ENCODE measurements around the gene APEH.
A peak's percentile ranks its signal among the peaks of the same experiment; 100 is the strongest.
"Not testable (repeated sequence)": the region's sequence is repeated elsewhere in the genome, so short reads cannot be mapped to it uniquely, and the experiment has no call there.

The APEH gene

DNA sequence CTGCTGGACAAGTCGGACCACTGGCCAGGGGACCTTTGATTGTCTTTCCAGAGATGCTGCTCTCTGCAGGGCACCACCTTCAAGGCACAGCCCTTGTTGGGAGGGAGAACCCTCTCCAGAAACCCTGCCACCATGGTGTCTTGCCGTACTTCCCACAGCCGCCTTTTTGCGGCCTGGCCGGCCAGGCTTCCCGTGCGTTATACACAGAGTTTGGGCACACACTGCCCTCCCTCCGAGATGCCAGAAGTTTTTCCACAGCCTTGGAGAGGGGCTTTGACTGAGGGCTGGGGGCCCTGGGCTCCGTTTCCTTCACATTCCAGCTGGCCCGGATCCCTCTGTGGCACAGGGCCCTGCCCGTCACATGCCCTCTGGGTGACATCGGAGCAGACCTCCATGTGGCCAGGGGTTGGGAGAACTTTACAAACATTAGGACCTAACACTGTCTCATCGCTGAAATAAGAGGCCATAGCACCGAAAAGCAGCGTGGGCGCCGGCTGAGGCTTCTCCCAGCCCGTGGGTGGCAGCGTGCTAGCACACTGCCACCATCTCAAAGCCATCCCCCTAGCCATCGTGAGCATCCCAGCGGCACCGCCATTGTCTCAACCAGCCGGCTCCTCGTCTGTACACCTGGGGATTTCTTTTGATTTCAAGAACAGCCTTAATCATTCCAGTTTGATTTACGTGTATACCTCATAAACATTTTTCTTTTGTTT lies 6.3 kb upstream of the APEH start:
- DNase-seq (ENCODE audit: insufficient read length, low spot score) (no peak), FAIRE-seq (no peak)

DNA sequence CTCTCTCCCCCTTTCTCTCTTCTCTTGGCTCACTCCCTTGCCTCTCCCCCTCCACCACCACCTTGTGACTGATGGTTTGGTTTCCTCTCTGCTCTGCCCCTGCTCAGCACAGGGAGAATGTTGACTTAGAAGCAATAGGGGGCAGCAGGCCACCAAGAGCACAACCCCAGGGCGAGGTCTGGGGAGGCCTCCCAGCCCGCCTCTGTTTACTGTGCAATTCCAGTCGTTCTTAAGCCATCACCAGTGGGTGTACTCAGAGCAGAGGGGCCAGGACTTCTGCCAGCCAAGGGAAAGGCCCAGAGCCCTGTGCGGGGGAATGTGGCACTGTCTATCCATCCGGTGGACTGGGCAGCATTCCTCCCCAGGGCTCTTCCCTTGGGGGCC lies 5.7 kb upstream of the APEH start:
- peak; percentile 33 for FAIRE-seq
- DNase-seq (ENCODE audit: insufficient read length, low spot score): no peak

DNA sequence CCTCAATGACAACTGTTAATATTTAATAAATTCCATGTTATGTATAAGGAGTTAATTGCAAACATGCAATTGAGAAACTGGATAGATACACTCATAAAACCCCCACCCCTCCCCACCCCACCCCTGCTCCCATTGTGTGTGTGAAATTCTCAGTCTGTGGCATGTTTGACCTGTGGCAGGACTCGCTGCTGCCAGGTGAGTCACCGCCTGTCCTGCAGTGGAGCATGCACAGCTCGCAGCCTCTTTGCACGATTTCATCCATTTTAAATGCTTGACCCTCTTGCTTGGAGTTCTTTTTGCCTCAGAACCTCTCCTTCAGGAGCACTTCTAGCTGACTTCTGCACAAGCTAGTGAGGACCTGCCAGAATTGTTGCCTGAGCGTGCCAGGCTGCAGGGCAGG lies 5.3 kb upstream of the APEH start:
- no peak for FAIRE-seq
- no peak for DNase-seq (ENCODE audit: insufficient read length, low spot score)

DNA sequence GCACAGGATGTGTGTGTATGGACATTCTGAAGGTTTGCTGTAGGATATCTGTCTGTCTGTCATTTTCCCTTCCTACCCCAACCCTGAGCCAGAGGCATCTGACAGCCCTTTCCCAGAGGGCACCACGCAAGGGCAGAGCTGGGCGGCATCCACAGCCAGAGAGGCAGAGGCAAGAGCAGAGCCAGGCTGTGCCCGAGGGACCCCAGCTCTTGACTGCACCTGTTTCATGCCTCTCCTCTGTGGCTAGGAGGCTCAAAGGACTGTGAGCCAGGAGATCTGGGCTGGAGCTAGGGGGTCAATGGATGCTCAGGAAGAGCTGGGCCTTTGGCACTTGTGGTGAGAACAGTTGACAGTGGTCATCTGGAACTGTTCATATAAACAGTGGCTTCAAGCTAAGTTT lies 4.8 kb upstream of the APEH start:
- DNase-seq (ENCODE audit: insufficient read length, low spot score): no peak

DNA sequence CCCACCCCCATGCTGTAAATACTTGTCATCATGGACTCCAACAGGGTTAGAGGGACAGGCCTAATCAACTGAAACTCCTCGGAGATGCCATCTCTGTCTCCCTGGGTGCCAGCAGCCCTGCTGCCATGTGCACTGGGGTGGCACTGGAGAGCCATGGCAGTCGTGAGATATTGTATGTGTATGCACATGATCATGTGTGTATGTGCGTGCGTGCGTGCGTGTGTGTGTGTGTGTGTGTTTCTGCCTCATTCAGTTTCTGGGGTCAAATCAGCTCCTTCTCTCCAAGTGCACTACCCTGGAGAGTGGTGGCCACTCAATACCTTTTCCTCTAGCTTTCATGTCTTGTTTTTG lies 3.2 kb upstream of the APEH start:
- FAIRE-seq (peak; percentile 57), DNase-seq (ENCODE audit: insufficient read length, low spot score) (no peak)

More for the DNA sequence above, 4.8 kb upstream of the APEH start:
- no peak for FAIRE-seq

DNA sequence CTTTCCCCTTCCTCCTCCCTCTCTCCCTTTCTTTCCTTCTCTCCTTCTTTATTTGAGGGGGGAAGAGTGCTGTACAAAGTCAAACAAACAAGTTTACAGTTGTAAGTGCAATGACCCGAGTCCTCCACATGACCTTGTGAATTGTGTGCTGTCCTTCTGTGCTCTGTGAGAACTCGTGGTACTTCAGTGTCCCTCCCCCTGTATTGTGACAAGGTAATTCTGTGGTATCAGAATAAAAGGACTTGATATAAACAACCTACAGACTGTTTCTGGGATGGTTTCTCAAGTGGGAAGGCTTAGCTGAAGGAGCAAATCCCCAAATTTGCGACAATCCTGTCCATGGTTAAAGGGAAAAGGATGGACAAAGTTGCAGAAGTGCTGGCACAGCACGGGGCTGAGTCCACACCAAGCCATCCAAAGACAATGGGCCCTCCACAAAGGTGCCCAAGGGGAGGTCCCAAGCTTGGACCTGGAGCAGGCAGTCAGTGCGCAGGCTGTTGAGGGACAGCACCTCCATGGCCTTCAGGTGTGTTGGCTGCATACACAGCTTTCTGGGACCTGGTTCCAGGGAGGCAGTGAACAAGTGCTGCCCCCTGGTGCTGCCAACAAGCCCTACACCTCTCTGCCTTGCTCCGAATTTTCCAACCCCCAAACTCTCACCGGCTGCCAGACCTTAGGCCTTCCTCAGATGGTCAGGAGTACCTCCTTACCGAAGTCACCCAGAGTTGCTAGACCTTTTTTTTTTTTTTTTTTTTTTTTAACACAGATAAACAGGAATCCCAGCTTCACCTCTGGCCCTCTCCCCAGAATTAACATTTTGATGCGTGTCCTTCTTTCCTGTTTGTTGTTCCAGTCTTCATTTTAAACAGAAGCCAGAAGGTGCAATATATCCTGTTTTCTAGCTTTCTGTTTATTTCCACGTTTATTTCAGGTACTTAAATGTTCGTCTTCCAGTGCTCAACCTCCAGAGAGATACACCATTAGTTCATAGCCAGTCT lies 2.6 kb upstream of the APEH start:
- DNase-seq (ENCODE audit: insufficient read length, low spot score): peak; percentile 77
- peak; percentile 85 for FAIRE-seq

DNA sequence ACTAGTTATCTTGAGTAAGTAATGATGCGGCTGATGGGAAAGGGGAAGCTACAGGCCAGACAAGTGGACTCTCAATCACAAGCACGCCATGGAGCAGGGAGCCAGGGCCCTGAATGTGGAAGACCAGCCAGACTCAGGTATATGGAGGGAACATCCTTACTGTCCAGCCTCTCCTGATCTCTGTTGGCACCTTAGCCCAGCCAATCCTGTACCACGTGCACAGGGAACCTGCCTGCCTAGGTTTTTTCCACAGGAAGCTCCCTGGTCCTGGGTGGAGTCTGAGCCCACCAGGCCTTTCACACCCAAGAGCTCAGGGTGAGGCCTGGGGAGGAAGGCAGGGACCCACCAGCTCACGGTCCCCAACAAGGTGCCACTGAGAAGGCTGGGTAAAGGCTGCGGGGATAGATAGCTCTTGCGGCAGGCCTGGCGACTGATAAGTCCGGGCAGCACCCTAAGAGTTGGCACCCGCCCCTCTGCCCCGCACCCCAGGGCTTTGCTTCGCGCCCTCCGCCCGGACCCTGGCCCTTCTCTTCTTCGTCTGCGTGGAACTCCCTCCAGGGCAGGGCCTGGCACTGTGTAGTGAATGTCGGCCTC lies 933 bp upstream of the APEH start:
- FAIRE-seq (no peak), DNase-seq (ENCODE audit: insufficient read length, low spot score) (no peak)

DNA sequence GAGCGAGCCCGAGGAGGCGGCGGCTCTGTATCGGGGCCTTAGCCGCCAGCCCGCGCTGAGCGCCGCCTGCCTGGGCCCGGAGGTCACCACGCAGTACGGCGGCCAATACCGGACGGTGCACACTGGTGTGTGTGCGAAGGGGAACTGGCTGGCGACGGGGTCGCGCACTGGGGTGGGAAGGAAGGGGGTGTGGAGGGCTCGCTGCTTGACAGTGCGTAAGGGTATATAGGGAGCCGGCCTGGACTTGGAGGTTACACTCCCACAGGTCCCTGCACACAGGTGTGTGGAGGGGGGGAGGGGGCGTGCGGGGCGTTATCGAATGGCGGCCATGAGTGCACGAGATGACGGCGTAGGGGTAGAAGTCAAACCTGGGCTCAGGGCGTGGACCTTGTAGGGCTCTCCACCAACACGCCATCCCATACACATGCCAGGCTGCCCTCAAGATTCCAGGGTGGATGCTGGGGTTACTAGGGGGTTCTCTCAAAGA lies 389 bp downstream of the APEH start:
- DNase-seq (ENCODE audit: insufficient read length, low spot score): no peak
- FAIRE-seq: no peak

DNA sequence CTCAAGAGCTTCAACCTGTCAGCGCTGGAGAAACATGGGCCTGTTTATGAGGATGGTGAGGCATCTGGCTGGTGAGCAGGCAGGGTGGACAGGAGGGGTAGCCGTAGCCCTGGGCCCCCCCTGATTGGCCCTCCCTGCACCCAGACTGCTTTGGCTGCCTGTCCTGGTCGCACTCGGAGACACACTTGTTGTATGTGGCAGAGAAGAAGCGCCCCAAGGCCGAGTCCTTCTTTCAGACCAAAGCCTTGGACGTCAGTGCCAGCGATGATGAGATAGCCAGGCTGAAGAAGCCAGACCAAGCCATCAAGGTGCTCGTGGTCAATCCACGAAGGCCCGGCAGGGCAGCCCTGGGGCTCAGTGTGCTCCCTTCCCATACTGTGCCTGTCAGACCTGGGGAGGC lies 1.8 kb downstream of the APEH start:
- no peak for FAIRE-seq

DNA sequence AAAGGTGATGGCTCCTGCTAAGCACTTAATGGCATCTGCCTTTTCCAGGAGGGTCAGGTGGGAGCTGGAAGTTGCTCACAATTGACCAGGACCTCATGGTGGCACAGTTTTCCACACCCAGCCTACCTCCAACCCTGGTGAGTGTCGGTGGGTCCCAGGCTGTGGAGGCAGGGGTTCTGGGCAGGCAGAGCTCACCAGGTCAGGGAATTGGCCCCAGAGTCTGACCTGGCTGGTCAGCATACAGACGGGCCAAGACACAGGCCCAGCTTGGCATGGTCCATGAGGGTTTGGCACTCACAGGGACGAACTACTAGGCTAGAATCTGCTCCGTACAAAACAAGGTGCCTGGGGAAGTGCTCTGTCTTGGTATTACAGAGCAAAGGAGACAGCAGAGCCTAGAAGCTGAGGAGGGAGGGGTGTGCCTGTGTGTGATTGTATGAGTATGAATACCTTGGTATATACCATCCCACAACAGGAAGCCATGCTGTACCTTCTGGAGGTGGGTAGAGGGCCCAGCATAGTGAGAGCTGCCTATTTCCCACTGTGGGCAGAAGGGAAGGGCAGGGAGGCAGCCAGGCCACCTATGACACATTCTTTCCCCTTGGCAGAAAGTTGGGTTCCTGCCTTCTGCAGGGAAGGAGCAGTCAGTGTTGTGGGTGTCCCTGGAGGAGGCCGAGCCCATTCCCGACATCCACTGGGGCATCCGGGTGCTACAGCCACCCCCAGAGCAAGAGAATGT lies 6.5 kb downstream of the APEH start:
- FAIRE-seq: no peak
- DNase-seq (ENCODE audit: insufficient read length, low spot score): no peak

More for the DNA sequence above, 1.8 kb downstream of the APEH start:
- DNase-seq (ENCODE audit: insufficient read length, low spot score): no peak

DNA sequence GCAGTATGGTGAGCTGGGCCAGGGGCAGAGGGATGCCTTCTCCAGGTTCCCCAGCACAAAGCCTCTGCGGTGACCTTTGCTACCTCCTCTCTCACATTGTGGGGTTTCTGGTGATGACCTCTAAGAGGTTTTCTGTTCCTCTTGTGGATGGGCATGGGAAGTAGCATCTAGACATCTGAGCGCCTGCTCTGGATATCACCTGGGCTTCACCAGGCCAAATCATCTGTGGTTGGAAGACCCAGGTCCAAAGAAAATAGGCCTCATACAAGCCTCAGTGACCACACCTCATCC lies 7.0 kb downstream of the APEH start:
- no peak for DNase-seq (ENCODE audit: insufficient read length, low spot score)
- FAIRE-seq: no peak

DNA sequence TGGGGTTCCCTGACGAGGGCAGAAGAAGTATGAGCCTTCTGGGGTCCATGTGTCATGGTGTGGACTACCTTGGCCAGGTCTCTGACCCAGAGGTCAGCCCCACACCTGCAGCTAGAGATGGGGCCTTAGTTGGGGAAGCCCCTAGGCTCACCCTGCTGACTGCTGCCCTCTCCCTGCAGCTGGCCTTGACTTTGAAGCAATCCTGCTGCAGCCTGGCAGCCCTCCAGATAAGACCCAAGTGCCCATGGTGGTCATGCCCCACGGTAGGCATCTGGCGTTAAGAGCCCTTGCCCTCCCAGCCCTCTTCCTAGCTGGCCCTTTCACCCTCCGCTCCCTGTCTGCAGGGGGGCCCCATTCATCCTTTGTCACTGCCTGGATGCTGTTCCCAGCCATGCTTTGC lies 7.4 kb downstream of the APEH start:
- DNase-seq (ENCODE audit: insufficient read length, low spot score): no peak
- FAIRE-seq: no peak

DNA sequence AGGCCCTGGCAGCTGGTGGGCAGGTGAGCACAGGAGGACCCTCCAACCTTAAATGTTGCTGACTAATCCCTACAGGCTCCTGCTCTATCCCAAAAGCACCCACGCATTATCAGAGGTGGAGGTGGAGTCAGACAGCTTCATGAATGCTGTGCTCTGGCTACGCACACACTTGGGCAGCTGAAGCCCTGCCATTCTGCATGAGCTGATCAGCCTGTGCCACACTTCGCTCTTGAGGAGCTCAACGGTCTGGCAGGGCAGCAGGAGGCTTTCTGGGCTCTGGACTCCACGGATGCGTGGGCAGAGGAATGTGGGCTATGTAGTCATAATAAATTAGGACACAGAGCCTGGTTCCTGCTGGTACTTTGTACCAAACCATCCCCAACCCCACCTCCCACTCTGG lies 9.0 kb downstream of the APEH start:
- FAIRE-seq (no peak), DNase-seq (ENCODE audit: insufficient read length, low spot score) (no peak)

DNA sequence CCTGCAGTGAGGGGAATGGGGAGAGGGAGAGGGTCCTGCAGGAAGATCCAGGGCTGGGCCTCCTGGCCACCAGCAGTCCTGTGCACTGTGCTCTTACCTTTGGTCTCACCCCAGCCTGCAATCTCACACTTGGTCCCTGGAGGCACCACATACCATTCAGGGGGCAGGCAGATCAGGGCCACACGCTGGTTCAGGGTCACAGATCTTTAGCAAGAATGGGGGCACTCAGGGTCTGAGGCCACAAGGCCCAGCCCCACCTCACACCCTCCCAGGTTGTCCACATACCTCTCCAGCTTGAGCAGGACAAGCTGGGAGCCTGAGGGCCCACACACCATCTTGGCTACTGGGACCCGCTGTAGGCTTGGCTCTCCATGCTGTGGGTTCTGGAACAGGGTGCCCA lies 10.3 kb downstream of the APEH start:
- FAIRE-seq: not testable (repeated sequence)

DNA sequence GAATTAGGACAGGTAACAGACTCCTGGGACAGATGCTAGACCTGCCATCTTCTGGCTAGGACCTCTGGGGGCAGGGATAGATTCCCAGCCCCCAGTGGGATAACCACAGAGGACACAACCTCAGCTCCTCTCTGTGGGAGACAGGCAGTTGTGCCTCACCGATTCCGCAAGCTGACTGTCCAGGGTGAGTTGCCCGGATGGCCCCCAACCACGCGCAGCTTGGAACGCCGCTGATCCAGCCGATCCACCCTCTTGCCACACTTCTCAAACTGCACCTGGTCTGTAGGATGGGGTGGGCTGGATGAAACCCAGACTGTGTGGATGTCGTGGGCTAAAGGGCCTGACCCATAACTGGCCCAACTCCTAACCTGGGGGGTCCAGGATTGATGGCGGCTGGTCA lies 11.0 kb downstream of the APEH start:
- DNase-seq (ENCODE audit: insufficient read length, low spot score); FAIRE-seq: not testable (repeated sequence)

More for the DNA sequence above, 10.3 kb downstream of the APEH start:
- DNase-seq (ENCODE audit: insufficient read length, low spot score): not testable (repeated sequence)

DNA sequence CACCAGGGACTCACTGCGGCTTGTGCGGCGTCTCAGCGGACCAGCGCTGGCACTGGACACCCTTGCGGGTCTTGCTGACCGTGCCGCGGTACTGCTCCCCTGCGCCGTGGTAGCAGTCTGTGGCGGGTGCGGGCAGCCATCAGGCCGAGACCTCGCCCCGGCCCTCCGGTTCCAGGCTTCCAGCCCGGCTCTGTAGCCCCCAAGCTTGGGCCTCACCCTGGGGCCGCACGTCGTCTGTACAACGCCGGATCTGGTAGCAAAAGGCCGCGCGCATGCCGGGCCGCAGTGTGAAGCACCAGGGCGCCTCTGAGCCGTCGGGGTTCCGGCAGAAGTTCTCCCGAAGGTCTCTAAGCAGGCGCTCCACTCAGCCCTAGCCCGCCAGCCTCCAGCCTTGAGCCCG lies 11.7 kb downstream of the APEH start:
- FAIRE-seq: not testable (repeated sequence)

DNA sequence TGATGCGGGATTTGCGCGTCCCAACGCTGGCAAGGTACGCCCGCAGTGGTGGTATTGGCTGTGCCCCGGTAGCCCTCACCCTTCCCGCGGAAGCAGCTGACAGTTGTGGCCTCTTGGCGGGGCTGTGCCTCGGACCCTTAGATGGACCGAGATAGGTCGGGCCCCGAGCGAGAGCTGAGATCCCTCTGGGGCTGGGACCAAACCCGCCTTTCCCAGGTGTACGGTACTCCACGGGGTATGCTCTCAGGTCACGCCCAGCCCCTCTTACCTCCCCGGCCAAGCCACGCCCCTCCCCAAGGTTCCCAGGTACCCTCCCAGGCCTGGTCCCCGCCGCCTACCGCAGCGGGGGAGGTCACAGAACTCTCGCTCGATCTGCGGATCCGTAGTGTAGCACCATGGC lies 12.2 kb downstream of the APEH start:
- not testable (repeated sequence) for DNase-seq (ENCODE audit: insufficient read length, low spot score); FAIRE-seq

More for the DNA sequence above, 11.7 kb downstream of the APEH start:
- not testable (repeated sequence) for DNase-seq (ENCODE audit: insufficient read length, low spot score)

DNA sequence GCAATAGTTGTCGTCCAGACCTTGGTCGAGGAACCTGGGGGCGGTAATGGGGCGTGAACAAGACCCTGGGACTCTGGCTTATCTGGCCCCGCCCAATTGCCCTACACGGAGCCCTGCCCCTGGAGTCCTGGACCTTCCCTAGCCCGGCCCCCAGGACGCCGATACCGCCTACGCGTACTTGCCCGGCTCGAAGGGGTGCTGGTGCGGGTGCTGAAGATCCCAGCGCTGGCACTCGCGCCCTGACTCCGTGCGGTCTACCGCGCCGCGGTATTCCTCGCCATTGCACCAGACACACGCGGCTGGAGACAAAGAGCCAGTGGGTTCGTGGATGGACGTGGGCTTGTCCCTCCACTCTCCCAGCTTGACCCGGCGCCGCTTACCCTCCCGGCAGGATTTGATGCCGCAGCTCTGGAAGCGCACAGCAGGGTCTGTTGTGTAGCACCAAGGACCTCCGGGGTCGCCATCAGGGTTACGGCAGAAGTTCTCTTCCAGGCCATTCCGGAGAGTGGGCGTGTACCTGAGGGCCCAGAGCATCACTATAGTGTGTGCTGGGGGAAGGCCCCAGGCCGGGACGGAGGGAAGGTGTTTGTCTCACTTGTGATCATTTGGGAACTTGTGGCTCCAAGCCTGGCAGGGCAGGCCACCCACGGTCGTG lies 12.7 kb downstream of the APEH start:
- not testable (repeated sequence) for FAIRE-seq; DNase-seq (ENCODE audit: insufficient read length, low spot score)

DNA sequence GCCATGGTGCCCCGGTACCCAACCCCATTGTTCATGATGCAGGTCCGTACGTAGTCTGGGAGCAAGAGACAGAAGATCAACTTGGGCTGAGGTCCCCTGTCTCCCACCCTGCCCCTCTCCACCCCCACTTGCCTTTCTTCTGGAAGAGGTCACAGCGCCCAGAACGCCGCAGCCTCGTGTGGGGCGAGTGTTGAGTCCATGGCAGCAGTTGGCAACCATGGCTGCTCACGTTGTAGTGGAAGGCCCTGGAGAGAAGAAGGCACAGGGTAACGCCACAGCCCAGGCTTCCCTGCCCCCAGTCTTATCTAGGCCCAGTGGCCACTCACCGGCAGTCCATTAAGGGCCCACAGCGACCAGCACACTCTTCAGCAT lies 13.3 kb downstream of the APEH start:
- not testable (repeated sequence) for DNase-seq (ENCODE audit: insufficient read length, low spot score)

More for the DNA sequence above, 13.3 kb downstream of the APEH start:
- FAIRE-seq: not testable (repeated sequence)
